HEK293 (cell line): ENCODE data around the gene FGF12.

Experiments
- MYNN ChIP-seq: fragments of 450-650 bp; formaldehyde crosslinking; IDR thresholded peaks from 2 replicates; pipeline ENCODE4 v1.5.1; 2016; ENCODE audit warnings: missing biosample characterization, missing genetic modification characterization, borderline replicate concordance
- ZBTB17 ChIP-seq: fragments of 450-650 bp; formaldehyde crosslinking; IDR thresholded peaks from 2 replicates; pipeline ENCODE4 v1.5.1; 2016; ENCODE audit warnings: missing biosample characterization, missing genetic modification characterization
- ZFP41 ChIP-seq: fragments of 450-650 bp; formaldehyde crosslinking; IDR thresholded peaks from 2 replicates; pipeline ENCODE4 v1.5.1; 2016; ENCODE audit warnings: missing biosample characterization, missing genetic modification characterization, borderline replicate concordance
- TF ChIP-seq, protein P1 (sequence below): fragments of 450-650 bp; formaldehyde crosslinking; IDR thresholded peaks from 2 replicates; pipeline ENCODE4 v1.5.1; 2016; ENCODE audit warnings: missing biosample characterization, missing genetic modification characterization

DNA sequence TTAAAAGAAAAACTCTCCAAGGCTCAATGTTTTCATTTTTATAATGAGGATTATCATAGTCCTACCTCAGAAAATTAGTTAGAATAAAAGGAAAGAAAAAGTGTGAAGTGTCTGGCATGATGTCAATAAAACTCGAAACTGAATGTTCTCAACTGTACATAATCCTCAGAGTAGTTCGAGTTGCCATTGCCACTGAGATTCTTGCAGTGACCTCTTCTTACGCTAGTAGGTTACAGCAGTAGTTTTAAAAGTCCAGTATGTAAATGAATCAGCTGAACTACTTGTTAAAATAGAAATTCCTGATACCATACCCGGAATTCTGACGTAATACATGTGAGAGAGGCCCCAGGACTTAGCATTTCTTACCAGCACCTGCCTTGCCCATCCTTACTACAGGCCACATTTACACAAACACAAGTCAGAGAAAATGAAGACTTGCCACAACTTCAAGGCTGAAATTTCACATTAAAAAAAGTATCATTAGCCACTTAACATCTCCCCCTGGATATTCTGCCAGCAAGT, 502.6 kb downstream of the FGF12 start:
- TF ChIP-seq ZFP41 (tag by site-specific recombination) (no peak), MYNN (tag by site-specific recombination) (no peak), ZBTB17 (tag by site-specific recombination) (no peak)
- TF ChIP-seq, protein P1, sequence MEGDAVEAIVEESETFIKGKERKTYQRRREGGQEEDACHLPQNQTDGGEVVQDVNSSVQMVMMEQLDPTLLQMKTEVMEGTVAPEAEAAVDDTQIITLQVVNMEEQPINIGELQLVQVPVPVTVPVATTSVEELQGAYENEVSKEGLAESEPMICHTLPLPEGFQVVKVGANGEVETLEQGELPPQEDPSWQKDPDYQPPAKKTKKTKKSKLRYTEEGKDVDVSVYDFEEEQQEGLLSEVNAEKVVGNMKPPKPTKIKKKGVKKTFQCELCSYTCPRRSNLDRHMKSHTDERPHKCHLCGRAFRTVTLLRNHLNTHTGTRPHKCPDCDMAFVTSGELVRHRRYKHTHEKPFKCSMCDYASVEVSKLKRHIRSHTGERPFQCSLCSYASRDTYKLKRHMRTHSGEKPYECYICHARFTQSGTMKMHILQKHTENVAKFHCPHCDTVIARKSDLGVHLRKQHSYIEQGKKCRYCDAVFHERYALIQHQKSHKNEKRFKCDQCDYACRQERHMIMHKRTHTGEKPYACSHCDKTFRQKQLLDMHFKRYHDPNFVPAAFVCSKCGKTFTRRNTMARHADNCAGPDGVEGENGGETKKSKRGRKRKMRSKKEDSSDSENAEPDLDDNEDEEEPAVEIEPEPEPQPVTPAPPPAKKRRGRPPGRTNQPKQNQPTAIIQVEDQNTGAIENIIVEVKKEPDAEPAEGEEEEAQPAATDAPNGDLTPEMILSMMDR, result no peak
